Activated CD4-positive, alpha-beta T cell treated with anti-CD3 and anti-CD28 coated beads, Interleukin-2, Interleukin-6, amounts not matched to agents 100 ng/mL and 50 ng/mL, durations not matched to agents 16 hours and 8 hours (primary cell): Measurements from ENCODE around the gene APBA3.
"Not testable (repeated sequence)": the region's sequence is repeated elsewhere in the genome, so short reads cannot be mapped to it uniquely, and the experiment has no call there.

ENCODE experiments used
- DNase-seq: peaks from one replicate; pipeline ENCODE4 v3.0.0-alpha.2; 2020

The APBA3 gene

GRCh38 chr19:3771000-3771905 is 9.8 kb upstream of the APBA3 start:
- no peak for DNase-seq

GRCh38 chr19:3770136-3770999 is 8.9 kb upstream of the APBA3 start:
- DNase-seq = no peak

GRCh38 chr19:3769494-3769893 is 8.0 kb upstream of the APBA3 start:
- DNase-seq = no peak

- DNase-seq = no peak
Measured at GRCh38 chr19:3768748-3769099, 7.2 kb upstream of the APBA3 start.

GRCh38 chr19:3768015-3768747 is 6.7 kb upstream of the APBA3 start:
- DNase-seq = no peak

- DNase-seq = no peak
Measured at GRCh38 chr19:3767050-3767449, 5.6 kb upstream of the APBA3 start.

- peak; percentile 33 for DNase-seq
Measured at GRCh38 chr19:3766520-3766919, 5.0 kb upstream of the APBA3 start.

- DNase-seq = not testable (repeated sequence)
Measured at GRCh38 chr19:3765757-3766156, 4.3 kb upstream of the APBA3 start.

GRCh38 chr19:3765121-3765520 is 3.6 kb upstream of the APBA3 start:
- DNase-seq = no peak

GRCh38 chr19:3762501-3763459 is 1.3 kb upstream of the APBA3 start, which contains the start of gene MRPL54:
Gene MRPL54, plus strand, starts transcription at chr19:3762682. Its CDS starts 19 bp downstream, at chr19:3762701.
- peak; percentile 100 for DNase-seq

- DNase-seq = no peak
Measured at GRCh38 chr19:3762130-3762473, 610 bp upstream of the APBA3 start.

- peak; percentile 20 for DNase-seq
Measured at GRCh38 chr19:3760871-3761361, 576 bp downstream of the APBA3 start.

- no peak for DNase-seq
Measured at GRCh38 chr19:3759482-3760254, 1.8 kb downstream of the APBA3 start.

GRCh38 chr19:3758297-3758696 is 3.2 kb downstream of the APBA3 start:
- DNase-seq = not testable (repeated sequence)

GRCh38 chr19:3757705-3758104 is 3.8 kb downstream of the APBA3 start:
- DNase-seq = not testable (repeated sequence)

- DNase-seq = no peak
Measured at GRCh38 chr19:3753631-3754410, 7.7 kb downstream of the APBA3 start.

- no peak for DNase-seq
Measured at GRCh38 chr19:3752492-3752891, 9.0 kb downstream of the APBA3 start.

- no peak for DNase-seq
Measured at GRCh38 chr19:3751236-3751635, 10.3 kb downstream of the APBA3 start.

- no peak for DNase-seq
Measured at GRCh38 chr19:3750211-3750610, 11.3 kb downstream of the APBA3 start.

- no peak for DNase-seq
Measured at GRCh38 chr19:3748965-3749364, 12.5 kb downstream of the APBA3 start.
